K562 (cell line): ENCODE data around the gene FANCC.

ENCODE experiments used
- CSDE1 ChIP-seq, 2 experiments: fragments of 450-650 bp; IDR thresholded peaks; 2 replicates each; pipeline ENCODE4 v1.6.1; 2016; ENCODE audit warnings: mild to moderate bottlenecking in 1 of 2
- DIDO1 ChIP-seq: fragments of 450-650 bp; IDR thresholded peaks from 2 replicates; pipeline ENCODE4 v1.6.1; 2016; ENCODE audit warnings: low read depth, missing biosample characterization, missing genetic modification characterization
- FOXM1 ChIP-seq, 2 experiments: fragments of 450-650 bp in 1 of 2; sonication (generic) in 1 of 2; formaldehyde crosslinking in 1 of 2; IDR thresholded peaks; 2 replicates each; pipeline versions ENCODE4 v1.6.1 to v1.9.0; 2017 to 2022; ENCODE audit warnings: low read depth in 2 of 2, mild to moderate bottlenecking in 2 of 2, missing genetic modification reagents in 1 of 2, moderate library complexity in 1 of 2
- GABPA ChIP-seq: fragments of 200-800 bp; sonication (Bioruptor generic); conservative IDR thresholded peaks from 2 replicates; pipeline ENCODE4 v1.6.1; 2016; ENCODE audit warnings: low read depth, missing genetic modification characterization, missing compliant biosample characterization
- HINFP ChIP-seq: fragments of 450-650 bp; conservative IDR thresholded peaks from 2 replicates; pipeline ENCODE4 v1.6.1; 2016; ENCODE audit warnings: missing genetic modification characterization, low read depth, mild to moderate bottlenecking, control low read depth, missing compliant biosample characterization
- IRF1 ChIP-seq: sonication (generic); formaldehyde crosslinking; IDR thresholded peaks from 2 replicates; pipeline ENCODE4 v1.8.0; 2022; ENCODE audit warnings: missing genetic modification reagents, mild to moderate bottlenecking, borderline replicate concordance
- MAFF ChIP-seq: IDR thresholded peaks from 2 replicates; pipeline ENCODE4 v1.6.1; 2012; ENCODE audit warnings: low read length, improper control_type of control experiment
- NFE2L1 ChIP-seq: fragments of 450-650 bp; IDR thresholded peaks from 2 replicates; pipeline ENCODE4 v1.6.1; 2016; ENCODE audit warnings: missing genetic modification characterization, low read depth, mild to moderate bottlenecking, missing compliant biosample characterization, moderate library complexity, borderline replicate concordance
- POLR2A ChIP-seq: fragments of 450-650 bp; conservative IDR thresholded peaks from 2 replicates; pipeline ENCODE4 v1.6.1; 2016
- POLR2AphosphoS5 ChIP-seq: IDR thresholded peaks from 2 replicates; pipeline ENCODE4 v1.6.1; 2011; ENCODE audit warnings: mild to moderate bottlenecking, low read depth, low read length, moderate library complexity; ENCODE audit not compliant: control insufficient read depth, insufficient read depth
- RNF2 ChIP-seq: sonication (generic); IDR thresholded peaks from 2 replicates; pipeline ENCODE4 v1.6.1; 2016
- SP1 ChIP-seq: sonication (generic); formaldehyde crosslinking; IDR thresholded peaks from 2 replicates; pipeline ENCODE4 v1.8.1; 2022; ENCODE audit warnings: mild to moderate bottlenecking, missing genetic modification reagents
- TAF1 ChIP-seq: IDR thresholded peaks from 2 replicates; pipeline ENCODE4 v1.6.1; 2011; ENCODE audit warnings: mild to moderate bottlenecking, low read length, moderate library complexity; ENCODE audit not compliant: insufficient read depth, control insufficient read depth, severe bottlenecking; ENCODE audit errors: extremely low read depth
- THRA ChIP-seq: fragments of 450-650 bp; IDR thresholded peaks from 2 replicates; pipeline ENCODE4 v1.6.1; 2017; ENCODE audit warnings: mild to moderate bottlenecking, moderate library complexity

GRCh38 chr9:95067897-95068296 is 249.6 kb downstream of the FANCC start:
- TF ChIP-seq SP1 (CRISPR knock-in tag) (no peak), TAF1 (no peak), GABPA (tag) (no peak), POLR2A (no peak), HINFP (tag) (no peak), IRF1 (CRISPR knock-in tag) (no peak), DIDO1 (tag) (no peak), MAFF (no peak), CSDE1 (IDR thresholded peaks at IDR 0.05) (no peak), NFE2L1 (no peak), THRA (no peak), RNF2 (no peak), FOXM1 (IDR thresholded peaks at IDR 0.05; ENCODE audit: low read depth) (no peak), FOXM1 (CRISPR knock-in tag; IDR thresholded peaks at IDR 0.05; ENCODE audit: low read depth) (no peak), POLR2AphosphoS5 (no peak)
